SK-N-MC (cell line): ENCODE measurements around the gene TDO2.
"Not testable (repeated sequence)": the region's sequence is repeated elsewhere in the genome, so short reads cannot be mapped to it uniquely, and the experiment has no call there.

Source experiments
- DNase-seq: peaks from one replicate; pipeline ENCODE4 v3.0.0-alpha.2; 2011; ENCODE audit warnings: low read depth, low spot score
- H3K27ac ChIP-seq: fragments of 200-600 bp; sonication (generic); 2 replicates; pipeline ENCODE4 v1.5.1; 2016; ENCODE audit warnings: mixed run types
- H3K36me3 ChIP-seq: fragments of 200-600 bp; sonication (generic); 2 replicates; pipeline ENCODE4 v1.6.1; 2017; ENCODE audit warnings: antibody characterized with exemption, low read length, mixed read lengths; ENCODE audit not compliant: insufficient read depth
- H3K4me3 ChIP-seq: fragments of 200-600 bp; sonication (generic); 2 replicates; pipeline ENCODE4 v1.5.1; 2016
- H3K9ac ChIP-seq: fragments of 200-600 bp; sonication (generic); 2 replicates; pipeline ENCODE4 v1.8.0; 2017; ENCODE audit warnings: mixed run types, mixed read lengths; ENCODE audit not compliant: insufficient read length
- H3K9me3 ChIP-seq: fragments of 200-600 bp; sonication (generic); 2 replicates; pipeline ENCODE4 v1.6.1; 2017; ENCODE audit warnings: low read depth, mild to moderate bottlenecking, antibody characterized with exemption, low read length, moderate library complexity, mixed read lengths
- EZH2 ChIP-seq: fragments of 200-600 bp; sonication (generic); IDR thresholded peaks from one replicate; pipeline ENCODE4 v1.6.1; 2017; ENCODE audit warnings: antibody characterized with exemption
- FOXP2 ChIP-seq: optimal IDR thresholded peaks from 2 replicates; pipeline ENCODE3; 2011; ENCODE audit warnings: mild to moderate bottlenecking, moderate library complexity; ENCODE audit not compliant: insufficient read depth; ENCODE audit errors: extremely low read length, control extremely low read depth
- POLR2AphosphoS5 ChIP-seq: IDR thresholded peaks from 2 replicates; pipeline ENCODE4 v1.6.1; 2012; ENCODE audit warnings: mild to moderate bottlenecking, low read depth, low read length, borderline replicate concordance

The TDO2 gene

GRCh38 chr4:155911905-155912304 lies 8.4 kb downstream of the TDO2 start:
- TF ChIP-seq POLR2AphosphoS5 (no peak), FOXP2 (no peak), EZH2 (no peak)
- Histone ChIP-seq H3K9ac (no peak overlapping the region), H3K9me3 (no peaks in the 10 kb centered on the region), H3K4me3 (no peak overlapping the region), H3K36me3 (no peaks in the 10 kb centered on the region), H3K27ac (no peak overlapping the region)
- DNase-seq: no peak

GRCh38 chr4:155914782-155915181 lies 11.3 kb downstream of the TDO2 start:
- Histone ChIP-seq H3K36me3 (no peaks in the 10 kb centered on the region), H3K27ac (no peak overlapping the region), H3K9me3 (no peaks in the 10 kb centered on the region), H3K4me3 (no peak overlapping the region), H3K9ac (no peak overlapping the region)
- DNase-seq: no peak
- TF ChIP-seq EZH2 (no peak), FOXP2 (no peak), POLR2AphosphoS5 (no peak)

GRCh38 chr4:155921597-155921996 lies 18.1 kb downstream of the TDO2 start:
- Histone ChIP-seq H3K27ac (no peak overlapping the region), H3K9ac (no peak overlapping the region), H3K36me3 (no peaks in the 10 kb centered on the region), H3K4me3 (no peak overlapping the region), H3K9me3 (no peaks in the 10 kb centered on the region)
- TF ChIP-seq POLR2AphosphoS5 (no peak), FOXP2 (no peak), EZH2 (no peak)
- no peak for DNase-seq

GRCh38 chr4:155924637-155925036 lies 21.1 kb downstream of the TDO2 start:
- no peak overlapping the region for H3K9ac ChIP-seq
- H3K27ac ChIP-seq: no peak overlapping the region
- DNase-seq: no peak
- H3K9me3 ChIP-seq: no peaks in the 10 kb centered on the region
- no peak overlapping the region for H3K4me3 ChIP-seq
- no peak for TF ChIP-seq EZH2
- no peak for TF ChIP-seq FOXP2
- no peak for TF ChIP-seq POLR2AphosphoS5
- no peaks in the 10 kb centered on the region for H3K36me3 ChIP-seq

GRCh38 chr4:155929833-155930232 lies 26.3 kb downstream of the TDO2 start:
- Histone ChIP-seq H3K9me3 (no peaks in the 10 kb centered on the region), H3K4me3 (no peak overlapping the region), H3K36me3 (no peaks in the 10 kb centered on the region), H3K27ac (no peak overlapping the region), H3K9ac (no peak overlapping the region)
- no peak for DNase-seq
- no peak for TF ChIP-seq FOXP2
- no peak for TF ChIP-seq POLR2AphosphoS5
- TF ChIP-seq EZH2: no peak

- no peaks in the 10 kb centered on the region for H3K9me3 ChIP-seq
- no peak for DNase-seq
- H3K9ac ChIP-seq: no peak overlapping the region
Observed at GRCh38 chr4:155930330-155930729, 26.8 kb downstream of the TDO2 start.

GRCh38 chr4:155931634-155932033 lies 28.1 kb downstream of the TDO2 start:
- no peak overlapping the region for H3K4me3 ChIP-seq
- no peak for TF ChIP-seq EZH2
- H3K9ac ChIP-seq: no peak overlapping the region
- no peaks in the 10 kb centered on the region for H3K36me3 ChIP-seq
- H3K27ac ChIP-seq: no peak overlapping the region
- no peak for DNase-seq
- no peaks in the 10 kb centered on the region for H3K9me3 ChIP-seq

More at GRCh38 chr4:155930330-155930729, 26.8 kb downstream of the TDO2 start:
- TF ChIP-seq POLR2AphosphoS5: no peak
- TF ChIP-seq EZH2: no peak
- TF ChIP-seq FOXP2: no peak
- Histone ChIP-seq H3K36me3 (no peaks in the 10 kb centered on the region), H3K27ac (no peak overlapping the region), H3K4me3 (no peak overlapping the region)

GRCh38 chr4:155934634-155935033 lies 31.1 kb downstream of the TDO2 start:
- H3K9ac ChIP-seq, DNase-seq, H3K27ac ChIP-seq, H3K36me3 ChIP-seq, H3K4me3 ChIP-seq, H3K9me3 ChIP-seq: not testable (repeated sequence)

GRCh38 chr4:155935389-155935986 lies 32.0 kb downstream of the TDO2 start:
- Histone ChIP-seq H3K4me3 (no peak overlapping the region), H3K27ac (no peak overlapping the region), H3K9me3 (no peaks in the 10 kb centered on the region), H3K36me3 (no peaks in the 10 kb centered on the region), H3K9ac (no peak overlapping the region)
- TF ChIP-seq FOXP2: no peak
- no peak for TF ChIP-seq POLR2AphosphoS5
- no peak for TF ChIP-seq EZH2
- DNase-seq: no peak
